Activated gamma-delta T cell treated with Interleukin-2 at 50 U/mL for 16 hours (primary cell): ENCODE measurements around the gene VANGL1.

Experiments
- DNase-seq: peaks from one replicate; pipeline ENCODE4 v3.0.0-alpha.2; 2020

Gene VANGL1

DNA sequence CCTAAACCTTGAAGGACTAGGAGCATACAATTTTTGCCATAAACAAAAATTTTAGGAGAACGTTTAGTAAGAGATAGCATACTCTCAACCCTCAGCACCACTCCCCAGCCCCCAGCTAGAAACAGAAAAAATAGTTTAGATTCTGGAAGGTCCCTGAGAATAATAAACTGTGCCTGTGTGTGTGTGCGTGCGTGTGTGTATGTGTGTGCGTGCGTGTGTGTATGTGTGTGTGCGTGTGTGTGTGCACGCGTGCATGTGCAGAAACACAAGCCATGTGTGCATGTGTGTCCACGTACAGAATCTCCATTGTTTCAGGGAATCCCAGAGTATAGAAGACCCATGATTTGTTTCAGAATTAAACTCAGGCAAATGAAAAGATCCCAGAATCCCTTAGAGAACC lies 64.2 kb downstream of the VANGL1 start:
- no peak for DNase-seq

DNA sequence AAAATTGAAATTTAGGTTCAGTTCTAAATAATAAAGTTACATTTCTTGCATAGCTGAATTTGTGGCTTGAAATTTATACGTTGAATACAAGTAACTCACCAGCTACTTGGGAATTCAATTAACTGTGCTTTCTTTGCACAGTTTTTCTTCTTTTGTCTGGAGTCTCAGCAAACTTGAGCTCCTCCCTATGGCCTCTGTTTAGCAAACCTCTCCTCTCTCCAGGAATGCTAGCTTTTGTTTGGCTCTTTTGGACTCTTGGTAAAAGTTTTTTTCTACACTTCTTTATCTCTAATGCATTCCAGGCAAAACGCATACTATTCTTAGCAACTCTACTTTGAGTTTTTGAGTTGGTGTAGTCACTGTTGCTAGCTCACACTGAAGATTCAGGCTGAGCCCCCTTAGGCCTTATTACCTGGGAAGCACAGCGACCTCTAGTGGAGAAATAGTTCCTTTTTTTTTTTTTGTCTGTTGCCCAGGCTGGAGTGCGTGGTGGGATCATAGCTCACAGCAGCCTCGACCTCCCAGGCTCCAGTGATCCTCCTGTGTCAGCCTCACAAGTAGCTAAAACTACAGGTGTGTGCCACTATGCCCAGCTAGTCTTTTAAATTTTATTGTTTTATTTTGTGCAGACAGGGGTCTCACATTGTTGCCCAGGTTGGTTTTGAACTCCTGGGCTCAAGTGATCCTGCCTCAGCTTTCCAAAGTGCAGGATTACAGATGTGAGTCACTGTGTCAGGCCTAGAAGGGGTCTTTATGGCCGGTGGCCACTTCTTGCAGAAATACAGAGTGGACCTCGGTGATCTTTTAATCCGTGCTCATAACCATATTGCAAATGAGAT lies 65.0 kb downstream of the VANGL1 start:
- DNase-seq, result no peak

DNA sequence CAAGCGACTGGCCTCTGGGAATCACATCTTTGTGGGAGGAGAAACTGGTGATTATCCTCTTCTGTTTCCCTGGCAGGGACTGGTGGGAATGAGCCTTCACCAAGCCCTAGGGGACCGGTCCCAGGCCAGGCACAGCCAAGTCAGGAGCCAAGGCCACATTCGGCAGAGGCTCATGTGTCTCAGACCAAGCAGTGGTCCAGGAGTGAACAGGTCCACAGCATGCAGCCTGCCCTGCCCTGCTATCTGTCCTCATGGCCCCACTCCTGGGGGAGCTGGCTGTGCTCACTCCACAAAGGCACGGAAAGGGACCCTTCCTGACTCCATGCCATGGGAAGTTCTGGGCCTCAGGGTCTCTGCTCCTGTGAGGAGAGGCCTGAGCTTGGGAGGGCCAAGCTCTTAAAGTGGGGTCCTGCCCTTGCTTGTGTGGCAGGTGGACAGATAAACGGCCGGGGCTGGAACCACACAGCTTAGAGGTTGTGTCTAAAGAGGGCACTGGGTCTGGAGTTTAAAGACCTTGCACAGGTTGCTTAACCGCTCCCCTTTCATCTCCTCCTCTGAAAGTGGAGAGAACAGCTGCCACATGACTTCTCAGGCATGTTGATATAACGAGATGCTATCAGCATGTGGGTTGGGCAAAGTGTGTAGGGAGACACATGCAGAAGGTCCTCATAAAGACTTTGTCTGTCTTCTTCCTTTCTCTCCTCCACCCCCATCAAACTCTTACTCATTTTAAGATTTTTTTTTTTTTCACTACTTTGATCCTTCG lies 69.3 kb downstream of the VANGL1 start:
- no peak for DNase-seq

DNA sequence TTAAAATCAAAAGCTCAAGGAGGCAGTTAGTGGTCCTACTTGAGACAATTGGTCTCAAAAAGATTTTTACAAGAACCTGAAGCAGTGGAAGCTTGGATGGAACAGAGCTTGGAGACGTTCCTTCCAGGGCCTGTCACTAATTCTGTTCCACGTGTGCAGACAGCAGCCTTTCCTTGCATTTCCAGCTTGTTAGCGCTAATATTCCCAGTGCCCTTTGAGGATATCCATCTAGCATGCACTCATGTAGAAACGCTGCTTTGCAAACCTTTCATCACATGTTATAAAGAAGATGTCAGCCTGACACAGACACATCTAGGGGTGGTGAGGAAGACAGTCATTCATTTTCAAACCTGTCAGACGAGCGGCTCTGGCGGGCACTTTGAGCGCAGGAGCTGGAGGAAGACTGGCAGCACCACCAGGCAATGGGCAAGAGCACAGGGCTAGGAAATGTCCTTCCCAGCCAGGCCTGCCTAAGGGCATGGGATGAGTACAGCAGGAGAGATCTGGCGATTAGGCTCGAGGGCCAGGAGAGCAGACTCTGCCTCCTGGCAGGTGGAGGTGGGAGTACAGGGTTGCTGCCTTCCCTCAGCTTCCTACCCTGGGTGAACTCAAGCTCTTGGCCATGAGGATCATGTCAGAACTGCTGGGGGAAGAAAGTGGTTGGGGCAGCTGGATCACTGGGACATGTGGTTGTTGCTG lies 71.3 kb downstream of the VANGL1 start:
- DNase-seq, result no peak

DNA sequence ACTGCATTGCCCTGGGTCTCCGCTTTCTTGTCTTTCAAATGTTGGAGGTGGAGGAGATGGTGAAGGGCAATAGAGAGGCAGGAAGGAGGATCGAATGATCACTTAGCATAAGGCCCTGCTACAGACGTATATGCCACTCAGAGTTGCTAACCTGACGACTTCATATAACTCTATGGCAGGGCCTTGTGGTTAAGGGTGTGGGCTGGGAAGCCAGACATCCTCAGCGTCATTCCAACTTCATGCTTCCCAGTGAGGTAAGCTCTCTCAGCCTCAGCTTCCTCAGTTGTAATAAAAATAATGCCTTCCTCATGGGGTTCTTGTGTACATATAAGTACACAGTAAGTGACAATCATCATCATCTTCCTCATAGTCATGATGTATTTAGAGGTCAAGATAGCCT lies 72.1 kb downstream of the VANGL1 start:
- DNase-seq, result no peak

DNA sequence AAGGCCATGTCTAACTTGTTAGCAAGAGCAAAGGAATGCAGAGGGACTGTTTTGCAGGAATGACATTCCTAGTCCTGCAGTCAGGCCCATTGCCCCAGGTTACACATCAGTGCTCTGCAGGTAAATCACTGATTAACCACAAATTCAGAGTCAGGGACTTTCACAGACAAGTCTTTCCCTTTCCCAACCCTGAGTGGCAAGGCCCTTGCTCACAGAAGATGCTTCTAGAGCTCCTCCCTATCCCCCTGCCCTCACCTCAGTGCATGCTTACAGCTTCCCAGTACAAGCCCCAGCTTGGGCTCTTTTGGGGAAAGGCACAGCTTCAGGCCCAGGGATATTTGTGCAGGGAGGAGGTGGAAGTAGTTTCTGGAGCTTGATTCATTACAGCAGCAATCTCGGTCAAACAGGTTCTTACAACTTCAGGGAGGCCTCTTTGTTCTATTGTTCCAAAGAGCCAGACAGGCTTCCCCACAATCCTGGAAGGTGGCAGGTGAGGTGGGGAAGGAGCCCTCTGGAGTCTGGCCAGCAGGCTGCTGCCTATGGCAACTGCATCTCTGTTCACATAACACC lies 72.9 kb downstream of the VANGL1 start:
- no peak for DNase-seq

DNA sequence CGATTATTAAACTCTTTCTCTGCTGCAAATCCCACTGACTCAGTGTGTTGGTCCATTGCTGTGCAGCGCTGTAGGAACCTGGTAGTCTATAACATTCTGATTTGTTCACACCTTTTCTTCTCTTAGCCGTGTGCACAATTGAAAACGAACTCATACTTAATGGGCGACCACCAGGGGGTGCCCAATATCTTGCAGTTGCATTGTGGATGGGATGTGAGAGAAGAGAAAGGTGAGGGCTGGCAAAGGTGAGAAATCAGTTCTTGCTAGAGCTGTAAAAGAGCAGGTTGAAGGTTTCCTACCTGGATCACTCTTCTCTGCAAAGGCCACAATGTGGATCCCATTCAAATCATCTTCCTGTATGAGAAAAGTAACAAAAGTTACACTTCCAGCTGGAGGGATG lies 75.8 kb downstream of the VANGL1 start:
- DNase-seq, result peak; percentile 8

DNA sequence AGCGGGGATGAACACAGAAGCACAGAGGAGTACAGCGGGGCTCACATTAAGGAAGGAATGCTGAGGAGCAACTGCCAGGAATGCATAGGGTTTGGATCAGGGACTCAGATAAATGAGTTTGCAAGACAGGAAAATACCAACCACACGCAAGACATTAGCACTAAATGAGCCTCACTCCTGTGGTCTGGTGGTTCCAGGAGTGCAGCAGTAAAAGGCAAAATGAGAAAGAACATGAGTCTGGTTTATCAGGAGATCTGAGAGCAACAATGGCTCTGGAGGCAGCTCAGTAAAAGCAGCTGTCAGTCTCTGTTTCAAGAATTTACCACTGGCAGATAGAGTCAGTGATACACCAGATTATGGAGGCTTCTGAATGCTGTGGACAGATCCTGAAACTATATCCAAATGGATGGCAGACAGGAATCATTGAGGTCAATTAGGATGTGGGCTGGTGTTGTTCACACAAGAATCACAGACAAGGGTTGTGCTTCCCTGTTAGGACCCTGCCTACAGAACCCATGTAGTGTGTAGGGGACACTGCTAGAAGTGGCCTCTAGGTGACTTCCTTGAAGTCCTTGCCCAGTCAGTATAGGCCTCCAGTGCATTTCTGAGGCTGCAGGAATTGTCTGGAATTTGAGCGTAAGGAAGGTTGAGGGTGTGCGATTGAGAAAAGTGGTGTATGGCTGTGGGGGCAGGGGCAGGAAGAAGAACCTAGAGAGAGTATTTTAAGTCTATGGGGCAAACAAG lies 76.4 kb downstream of the VANGL1 start:
- DNase-seq, result no peak

DNA sequence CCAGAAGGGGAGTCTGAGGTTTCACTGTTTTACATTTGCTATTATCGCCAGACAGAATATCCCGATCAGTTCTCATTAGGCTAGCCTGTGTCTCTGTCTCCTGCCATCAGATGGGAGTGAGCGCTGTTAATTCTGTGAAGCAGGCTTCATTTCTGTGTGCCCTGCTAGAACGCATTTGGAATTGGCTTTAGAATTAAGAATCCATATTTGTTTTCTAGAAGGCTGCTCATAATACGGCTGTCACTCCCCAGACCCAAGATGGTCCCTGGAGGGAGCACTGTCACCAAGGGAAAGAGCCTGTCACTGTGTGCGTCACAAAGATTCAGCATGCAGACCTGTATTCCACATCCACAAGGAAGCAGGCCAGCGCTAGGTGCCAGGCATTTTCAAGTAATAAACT lies 77.5 kb downstream of the VANGL1 start:
- DNase-seq, result no peak

DNA sequence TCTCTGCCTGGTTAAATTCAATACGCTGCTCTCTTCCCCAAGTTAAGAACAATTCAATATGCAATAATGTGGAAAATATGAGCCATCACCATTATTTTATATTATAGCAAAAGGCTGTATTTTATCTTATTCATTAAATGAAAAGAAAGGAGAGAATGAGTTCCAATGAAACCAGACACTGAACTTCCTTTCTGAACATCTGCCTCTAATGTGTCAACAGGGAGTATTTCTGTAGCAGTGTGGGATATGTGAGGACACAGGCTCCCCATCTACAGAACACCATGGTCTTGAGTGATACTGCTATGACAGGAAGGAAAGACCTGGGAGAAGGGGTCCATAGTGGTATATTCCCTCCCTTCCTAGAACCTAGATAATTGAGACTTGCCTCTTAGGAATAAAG lies 80.5 kb downstream of the VANGL1 start:
- no peak for DNase-seq

DNA sequence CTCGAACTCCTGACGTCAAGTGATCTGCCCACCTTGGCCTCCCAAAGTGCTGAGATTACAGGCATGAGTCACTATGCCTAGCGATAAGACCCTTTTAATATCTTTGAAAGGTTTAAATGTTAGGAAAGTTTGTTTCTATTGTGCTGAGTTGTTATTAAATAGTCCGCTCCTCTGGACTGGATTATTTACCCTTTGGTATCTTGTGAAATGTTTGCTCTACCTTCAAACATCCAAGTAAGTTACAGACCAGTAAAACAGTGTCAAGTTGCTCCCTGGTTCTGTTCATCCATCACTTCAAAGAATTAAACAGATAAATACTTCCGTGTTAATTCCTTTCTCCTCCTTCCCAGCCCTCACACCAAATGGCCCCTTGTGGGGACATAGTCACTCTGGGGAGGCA lies 82.0 kb downstream of the VANGL1 start:
- DNase-seq, result no peak

DNA sequence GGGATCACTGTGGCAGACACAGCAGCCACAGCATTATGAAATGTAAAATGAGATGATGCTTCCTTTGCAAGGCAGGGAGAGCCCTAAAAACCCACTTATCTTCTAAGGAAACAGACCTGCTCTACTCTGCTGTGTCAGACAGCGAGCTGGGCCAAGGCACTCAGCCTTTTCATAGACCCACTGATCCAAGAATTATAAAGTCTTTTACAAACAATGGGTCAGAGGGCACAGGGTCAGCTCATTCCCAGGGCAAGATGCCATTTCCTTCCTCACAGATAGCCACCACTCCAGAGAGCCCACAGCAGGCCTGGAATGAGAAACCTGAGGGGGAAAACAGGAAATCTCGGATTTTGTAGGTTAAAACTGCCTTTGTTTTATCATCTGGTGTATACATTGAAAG lies 83.8 kb downstream of the VANGL1 start:
- no peak for DNase-seq

DNA sequence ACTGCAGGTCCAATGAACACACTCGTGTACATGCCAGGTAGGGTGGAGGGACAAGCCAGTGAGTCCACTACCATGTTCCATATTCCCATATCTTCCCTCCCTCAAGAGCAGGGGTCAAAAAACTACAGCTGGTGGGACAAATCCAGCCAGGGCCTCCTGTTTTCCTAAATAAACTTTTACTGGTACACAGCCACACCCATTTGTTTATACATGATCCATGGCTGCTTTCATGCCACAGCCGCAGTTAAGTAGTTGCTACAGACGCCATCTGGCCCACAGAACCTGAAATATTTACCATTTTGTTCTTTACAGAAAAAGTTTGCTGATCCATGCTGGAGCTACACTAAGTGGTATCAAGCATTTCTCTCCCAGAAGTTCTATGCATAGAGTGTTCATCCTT lies 84.4 kb downstream of the VANGL1 start:
- no peak for DNase-seq

DNA sequence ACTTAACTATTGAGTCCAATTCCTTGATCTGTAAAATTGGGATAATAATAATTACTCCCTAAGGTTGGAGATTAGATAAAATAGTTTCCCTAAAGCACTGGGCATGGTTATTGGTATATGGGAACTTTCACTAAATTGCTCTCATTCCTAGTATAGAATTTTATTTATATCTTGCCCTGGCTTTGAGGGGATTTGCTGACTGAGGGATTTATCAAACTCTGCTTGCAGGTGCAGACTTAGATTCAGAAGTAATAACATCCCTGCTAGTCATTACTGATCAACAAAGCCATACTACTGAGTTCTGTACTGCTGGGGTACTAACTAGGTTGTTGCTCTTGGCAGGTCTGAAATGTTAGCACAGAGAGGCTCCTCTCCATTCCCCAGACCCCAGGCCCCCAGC lies 84.8 kb downstream of the VANGL1 start:
- no peak for DNase-seq

DNA sequence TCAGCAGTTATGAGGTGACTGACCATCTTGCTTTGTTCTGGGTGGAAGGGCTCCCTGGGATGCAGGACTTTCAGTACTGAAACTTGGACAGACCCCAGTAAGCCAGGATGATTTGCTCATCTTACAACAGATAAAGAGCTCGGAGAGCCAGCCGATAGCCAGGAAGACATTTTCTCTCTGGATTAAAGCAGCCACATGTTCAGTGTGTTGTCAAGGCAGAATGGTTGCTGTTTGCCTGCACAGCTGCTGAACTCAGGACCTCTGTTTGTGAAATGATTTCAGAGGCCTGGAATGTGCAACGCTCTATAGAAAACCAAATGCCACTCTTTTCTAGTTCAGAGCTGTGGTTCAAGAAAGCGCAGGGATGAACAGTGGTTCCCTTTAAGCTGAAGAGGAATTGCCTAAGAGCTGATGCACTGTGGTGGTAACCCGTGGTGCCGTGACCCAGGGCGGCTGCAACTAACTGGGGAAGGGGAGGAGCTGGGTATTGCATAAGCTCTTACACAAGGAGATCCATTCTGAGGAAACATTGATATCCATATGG lies 86.0 kb downstream of the VANGL1 start:
- DNase-seq, result no peak

DNA sequence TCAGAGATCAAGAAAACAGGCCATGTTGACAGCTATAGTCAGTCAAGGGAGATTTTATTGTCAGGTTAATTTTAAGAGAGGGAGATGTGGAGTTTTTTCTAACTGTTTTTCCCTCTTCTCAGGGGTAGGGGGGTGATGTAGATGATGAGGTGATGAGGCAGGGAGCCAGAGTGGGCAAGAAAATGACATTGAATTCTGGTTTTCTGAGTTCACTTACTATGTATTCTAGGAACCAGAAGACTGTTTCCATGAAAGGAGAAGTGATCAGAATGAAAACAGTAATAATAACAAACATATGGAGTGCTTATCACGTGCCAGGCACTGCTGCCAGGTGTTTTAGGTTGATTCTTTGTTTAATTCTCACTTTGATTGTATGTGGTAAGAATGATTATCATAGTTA lies 86.6 kb downstream of the VANGL1 start:
- no peak for DNase-seq

DNA sequence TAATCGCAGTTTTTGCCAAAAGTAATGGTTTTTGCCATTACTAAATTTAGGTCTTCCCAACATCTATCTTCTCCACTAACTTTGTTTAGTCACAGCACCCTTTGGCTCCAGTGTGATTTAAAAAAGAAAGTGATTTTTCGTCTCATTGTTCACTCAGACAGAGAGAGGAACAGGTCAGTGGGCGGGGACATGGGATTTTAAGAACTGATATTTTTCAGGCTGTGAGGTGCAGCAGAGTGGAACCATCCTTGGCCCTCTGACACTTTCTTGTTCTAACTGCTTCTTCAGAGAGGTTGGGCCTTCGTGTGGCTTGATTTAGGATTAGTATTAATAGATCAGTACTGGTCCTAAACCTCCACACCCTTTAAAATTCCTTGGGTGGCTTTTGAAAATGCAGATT lies 88.0 kb downstream of the VANGL1 start:
- DNase-seq, result no peak

DNA sequence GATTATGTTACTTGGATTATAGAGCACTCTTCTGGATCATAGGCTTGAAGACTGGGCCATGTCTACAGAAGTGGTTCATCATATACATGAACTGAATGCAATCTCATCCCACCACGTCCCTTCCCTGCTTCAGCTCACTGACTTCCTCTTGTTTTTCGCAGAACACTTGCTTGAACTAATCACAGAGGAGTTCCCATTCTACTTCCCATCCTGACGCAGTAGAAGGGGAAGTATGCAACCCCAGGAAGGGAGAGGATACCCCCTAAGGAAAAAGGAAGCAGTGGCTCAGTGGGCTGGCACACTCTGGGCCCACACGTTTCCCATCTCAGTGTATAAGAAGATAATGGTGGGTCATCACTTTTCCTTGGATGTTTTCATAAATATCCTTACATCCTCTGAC lies 90.5 kb downstream of the VANGL1 start:
- no peak for DNase-seq

DNA sequence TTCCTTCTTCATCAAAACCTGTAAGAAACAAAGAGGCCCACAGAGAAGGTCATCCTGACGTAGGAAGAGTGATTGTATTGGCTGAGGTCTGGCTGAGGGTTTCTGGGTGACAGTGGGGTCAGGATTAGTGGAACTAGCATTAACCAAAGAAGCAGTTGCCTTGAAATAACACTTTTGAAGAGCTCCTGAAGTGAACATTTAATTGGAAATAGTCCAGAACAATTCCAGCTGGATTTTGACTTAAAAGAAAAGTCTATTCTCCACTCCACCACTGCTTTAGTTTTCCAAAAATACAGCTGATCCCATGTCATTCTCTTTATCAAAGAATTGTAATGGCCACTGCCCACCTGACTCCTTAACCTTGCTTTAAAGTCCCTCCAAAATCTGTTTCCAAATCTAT lies 99.0 kb downstream of the VANGL1 start:
- DNase-seq, result no peak

DNA sequence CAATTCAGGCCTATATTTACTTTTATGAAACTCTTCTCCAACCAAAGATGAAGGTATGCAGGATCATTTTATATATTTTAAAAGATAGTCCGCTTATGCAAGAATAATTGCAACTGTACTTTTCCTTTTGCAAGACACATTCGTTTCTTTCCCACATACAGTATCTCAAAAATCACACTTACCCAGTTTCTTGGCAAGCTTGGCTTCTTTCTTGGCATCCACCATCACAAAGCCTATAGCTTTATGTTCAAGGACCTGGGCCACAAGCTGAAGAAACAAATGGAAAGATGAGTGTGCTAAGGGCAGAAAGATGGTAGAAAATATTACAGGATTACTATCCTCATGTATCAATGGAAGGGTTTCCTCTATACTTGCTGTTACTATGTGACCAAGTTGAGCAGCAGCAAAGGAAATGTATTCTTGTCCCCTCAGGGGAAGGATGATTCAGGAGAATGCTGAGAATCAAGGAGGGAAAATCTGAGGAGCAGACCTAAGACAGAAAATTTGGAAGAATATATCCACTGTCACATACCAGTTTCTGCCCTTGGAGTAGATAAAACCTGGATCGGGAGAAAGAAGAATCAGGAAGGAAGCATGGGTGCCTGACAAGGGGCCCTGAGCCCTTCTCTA lies 103.0 kb downstream of the VANGL1 start:
- no peak for DNase-seq

DNA sequence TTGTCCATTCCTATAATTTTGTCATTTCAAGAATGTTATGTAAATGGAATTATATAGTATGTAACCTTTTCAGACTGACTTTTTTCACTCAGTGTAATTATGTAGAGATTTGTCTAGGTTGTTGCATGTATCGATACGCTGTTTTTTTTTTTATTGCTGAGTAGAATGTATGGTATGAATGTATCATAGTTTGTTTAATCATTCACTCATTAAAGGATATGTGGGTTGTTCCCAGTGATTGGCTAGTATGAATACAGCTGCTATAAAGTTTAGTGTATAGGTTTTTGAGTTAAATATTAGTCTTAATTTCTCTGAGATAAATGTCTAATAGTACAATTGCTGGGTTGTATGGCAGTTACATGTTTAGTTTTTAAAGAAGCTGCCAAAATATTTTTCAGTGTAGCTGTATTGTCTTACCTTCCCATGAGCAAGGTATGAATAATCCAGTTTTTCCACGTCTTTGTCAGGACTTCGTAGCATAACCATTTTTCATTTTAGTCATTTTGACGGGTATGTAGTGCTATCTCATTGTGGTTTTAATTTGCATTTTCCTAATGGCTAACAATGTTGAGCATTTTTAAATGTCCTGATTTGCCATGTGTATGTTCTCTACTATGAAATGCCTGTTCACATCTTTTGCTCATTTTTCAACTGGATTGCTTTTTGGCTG lies 104.4 kb downstream of the VANGL1 start:
- no peak for DNase-seq
